Neural cell (in vitro differentiated cells): ENCODE data around the gene TEX11. TPM values are rescaled to one million over a fixed set of nuclear protein-coding genes. Genes with fewer than 3 reads are reported as not detected.

Source experiments
- H2AFZ ChIP-seq: fragments of 200-600, 300-800 bp; sonication (generic), shearing (Covaris generic); 2 replicates; pipeline ENCODE4 v1.6.0; 2014; ENCODE audit warnings: low read depth, mild to moderate bottlenecking, antibody characterized with exemption, low read length, moderate library complexity
- H3F3A ChIP-seq: fragments of 200-600 bp; shearing (Covaris generic); 2 replicates; pipeline ENCODE4 v1.6.1; 2016; ENCODE audit warnings: mild to moderate bottlenecking, moderate library complexity, mixed read lengths, antibody characterized with exemption, low read length; ENCODE audit not compliant: insufficient read depth, poor library complexity, severe bottlenecking
- H3K27ac ChIP-seq: fragments of 200-600, 300-800 bp; sonication (generic), shearing (Covaris generic); 2 replicates; pipeline ENCODE4 v1.5.1; 2014; ENCODE audit warnings: mild to moderate bottlenecking, low read length, moderate library complexity
- H3K27me3 ChIP-seq: fragments of 300-800, 200-600 bp; sonication (generic), shearing (Covaris generic); 2 replicates; pipeline ENCODE4 v1.6.0; 2014; ENCODE audit warnings: mild to moderate bottlenecking, low read depth, low read length, moderate library complexity; ENCODE audit not compliant: insufficient read depth
- H3K36me3 ChIP-seq: fragments of 300-800, 200-600 bp; sonication (generic), shearing (Covaris generic); 2 replicates; pipeline ENCODE4 v1.5.1; 2014; ENCODE audit warnings: mild to moderate bottlenecking, antibody characterized with exemption, low read length, moderate library complexity; ENCODE audit not compliant: insufficient read depth
- H3K4me2 ChIP-seq: fragments of 300-800, 200-600 bp; sonication (generic), shearing (Covaris generic); 2 replicates; pipeline ENCODE4 v1.6.0; 2014; ENCODE audit warnings: mild to moderate bottlenecking, low read length
- H3K4me3 ChIP-seq: fragments of 300-800, 200-600 bp; sonication (generic), shearing (Covaris generic); 2 replicates; pipeline ENCODE4 v1.5.1; 2014; ENCODE audit warnings: mild to moderate bottlenecking, low read length, moderate library complexity
- H3K79me2 ChIP-seq: fragments of 200-600 bp; shearing (Covaris generic); replicated peaks from 2 replicates; pipeline ENCODE4 v1.6.0; 2014; ENCODE audit warnings: mild to moderate bottlenecking, low read length, moderate library complexity; ENCODE audit not compliant: insufficient read depth
- H3K9ac ChIP-seq: fragments of 300-800, 200-600 bp; sonication (generic), shearing (Covaris generic); 2 replicates; pipeline ENCODE4 v1.6.1; 2016; ENCODE audit warnings: mild to moderate bottlenecking, low read length, mixed read lengths
- H3K9me2 ChIP-seq: fragments of 200-600 bp; shearing (Covaris generic); 2 replicates; pipeline ENCODE4 v1.6.1; 2016; ENCODE audit warnings: mild to moderate bottlenecking, low read length, mixed read lengths; ENCODE audit not compliant: insufficient read depth
- H3K9me3 ChIP-seq: fragments of 200-600, 300-800 bp; sonication (generic), shearing (Covaris generic); 2 replicates; pipeline ENCODE4 v1.6.1; 2016; ENCODE audit warnings: mild to moderate bottlenecking, mixed run types, low read length, moderate library complexity, mixed read lengths
- H4K20me1 ChIP-seq: fragments of 200-600 bp; shearing (Covaris generic); 2 replicates; pipeline ENCODE4 v1.6.1; 2016; ENCODE audit warnings: mild to moderate bottlenecking, mixed run types; ENCODE audit not compliant: insufficient read depth
- EP300 ChIP-seq: fragments of 450-650 bp; conservative IDR thresholded peaks from 2 replicates; pipeline ENCODE4 v1.6.1; 2014; ENCODE audit warnings: antibody characterized with exemption, mild to moderate bottlenecking, moderate library complexity; ENCODE audit not compliant: poor library complexity, severe bottlenecking
- EZH2 ChIP-seq: fragments of 200-600, 300-800 bp; shearing (Covaris generic), sonication (generic); IDR thresholded peaks from 2 replicates; pipeline ENCODE4 v1.6.1; 2014; ENCODE audit warnings: antibody characterized with exemption, low read length, borderline replicate concordance, mild to moderate bottlenecking; ENCODE audit not compliant: insufficient read depth, poor library complexity, severe bottlenecking
- MXI1 ChIP-seq: fragments of 450-650 bp; conservative IDR thresholded peaks from 2 replicates; pipeline ENCODE4 v1.6.1; 2014; ENCODE audit warnings: antibody characterized with exemption, mild to moderate bottlenecking; ENCODE audit not compliant: poor library complexity, severe bottlenecking
- POLR2AphosphoS5 ChIP-seq: IDR thresholded peaks from 2 replicates; pipeline ENCODE4 v1.6.1; 2012
- RAD21 ChIP-seq: fragments of 450-650 bp; conservative IDR thresholded peaks from 2 replicates; pipeline ENCODE4 v1.6.1; 2014; ENCODE audit warnings: antibody characterized with exemption, mild to moderate bottlenecking, moderate library complexity
- SMC3 ChIP-seq: fragments of 450-650 bp; conservative IDR thresholded peaks from 2 replicates; pipeline ENCODE4 v1.6.1; 2014; ENCODE audit warnings: antibody characterized with exemption, mild to moderate bottlenecking, moderate library complexity; ENCODE audit not compliant: poor library complexity
- TAF1 ChIP-seq: IDR thresholded peaks from 2 replicates; pipeline ENCODE4 v1.6.1; 2012; ENCODE audit warnings: low read depth
- polyA plus RNA-seq: library from polyadenylated mRNA; depleted of rRNA; stranded (reverse); fragments of >200 nt; gene quantifications from 2 replicates; pipeline ENCODE4 v1.2.3, GENCODE V29; 2014
- TF ChIP-seq, protein P1 (sequence below): IDR thresholded peaks from 2 replicates; pipeline ENCODE4 v1.6.1; 2012; ENCODE audit warnings: borderline replicate concordance
- TF ChIP-seq, protein P2 (sequence below): fragments of 450-650 bp; IDR thresholded peaks from 2 replicates; pipeline ENCODE4 v1.5.1; 2014; ENCODE audit warnings: antibody characterized with exemption, mild to moderate bottlenecking, moderate library complexity; ENCODE audit not compliant: poor library complexity, severe bottlenecking

Gene TEX11
- polyA plus RNA-seq, 1 donor from 2014 or later = not detected

DNA sequence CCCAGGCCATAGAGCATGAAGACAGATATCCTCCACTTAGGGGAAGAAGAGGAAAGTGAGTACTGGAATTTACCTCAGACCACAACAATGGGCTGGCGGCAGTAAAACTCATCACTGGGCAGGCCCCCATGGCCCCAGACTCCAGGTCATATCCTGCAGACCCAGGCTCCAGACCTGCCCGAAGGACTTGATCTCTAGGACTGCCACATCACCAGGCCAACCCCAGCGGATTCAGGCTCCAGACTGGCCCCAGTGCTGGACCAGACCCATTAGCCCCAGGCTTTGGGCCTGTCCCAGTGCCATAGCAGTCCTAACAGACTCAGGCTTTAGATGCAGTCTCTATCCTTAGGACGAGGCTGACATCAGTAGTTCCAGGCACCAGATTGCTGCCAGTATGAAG lies 273.3 kb downstream of the TEX11 start:
- Histone ChIP-seq H3K9me3 (no peaks in the 10 kb centered on the region), H3K4me3 (no peak overlapping the region), H3F3A (no peaks in the 10 kb centered on the region), H3K4me2 (no peak overlapping the region), H3K79me2 (no peaks in the 10 kb centered on the region), H3K9me2 (no peaks in the 10 kb centered on the region), H3K9ac (no peak overlapping the region), H3K27me3 (no peaks in the 10 kb centered on the region), H3K27ac (no peak overlapping the region), H3K36me3 (no peaks in the 10 kb centered on the region), H2AFZ (no peak overlapping the region), H4K20me1 (no peaks in the 10 kb centered on the region)
- TF ChIP-seq EZH2 = no peak
- no peak for TF ChIP-seq SMC3
- TF ChIP-seq, protein P1, sequence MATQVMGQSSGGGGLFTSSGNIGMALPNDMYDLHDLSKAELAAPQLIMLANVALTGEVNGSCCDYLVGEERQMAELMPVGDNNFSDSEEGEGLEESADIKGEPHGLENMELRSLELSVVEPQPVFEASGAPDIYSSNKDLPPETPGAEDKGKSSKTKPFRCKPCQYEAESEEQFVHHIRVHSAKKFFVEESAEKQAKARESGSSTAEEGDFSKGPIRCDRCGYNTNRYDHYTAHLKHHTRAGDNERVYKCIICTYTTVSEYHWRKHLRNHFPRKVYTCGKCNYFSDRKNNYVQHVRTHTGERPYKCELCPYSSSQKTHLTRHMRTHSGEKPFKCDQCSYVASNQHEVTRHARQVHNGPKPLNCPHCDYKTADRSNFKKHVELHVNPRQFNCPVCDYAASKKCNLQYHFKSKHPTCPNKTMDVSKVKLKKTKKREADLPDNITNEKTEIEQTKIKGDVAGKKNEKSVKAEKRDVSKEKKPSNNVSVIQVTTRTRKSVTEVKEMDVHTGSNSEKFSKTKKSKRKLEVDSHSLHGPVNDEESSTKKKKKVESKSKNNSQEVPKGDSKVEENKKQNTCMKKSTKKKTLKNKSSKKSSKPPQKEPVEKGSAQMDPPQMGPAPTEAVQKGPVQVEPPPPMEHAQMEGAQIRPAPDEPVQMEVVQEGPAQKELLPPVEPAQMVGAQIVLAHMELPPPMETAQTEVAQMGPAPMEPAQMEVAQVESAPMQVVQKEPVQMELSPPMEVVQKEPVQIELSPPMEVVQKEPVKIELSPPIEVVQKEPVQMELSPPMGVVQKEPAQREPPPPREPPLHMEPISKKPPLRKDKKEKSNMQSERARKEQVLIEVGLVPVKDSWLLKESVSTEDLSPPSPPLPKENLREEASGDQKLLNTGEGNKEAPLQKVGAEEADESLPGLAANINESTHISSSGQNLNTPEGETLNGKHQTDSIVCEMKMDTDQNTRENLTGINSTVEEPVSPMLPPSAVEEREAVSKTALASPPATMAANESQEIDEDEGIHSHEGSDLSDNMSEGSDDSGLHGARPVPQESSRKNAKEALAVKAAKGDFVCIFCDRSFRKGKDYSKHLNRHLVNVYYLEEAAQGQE = no peak
- TF ChIP-seq, protein P2, sequence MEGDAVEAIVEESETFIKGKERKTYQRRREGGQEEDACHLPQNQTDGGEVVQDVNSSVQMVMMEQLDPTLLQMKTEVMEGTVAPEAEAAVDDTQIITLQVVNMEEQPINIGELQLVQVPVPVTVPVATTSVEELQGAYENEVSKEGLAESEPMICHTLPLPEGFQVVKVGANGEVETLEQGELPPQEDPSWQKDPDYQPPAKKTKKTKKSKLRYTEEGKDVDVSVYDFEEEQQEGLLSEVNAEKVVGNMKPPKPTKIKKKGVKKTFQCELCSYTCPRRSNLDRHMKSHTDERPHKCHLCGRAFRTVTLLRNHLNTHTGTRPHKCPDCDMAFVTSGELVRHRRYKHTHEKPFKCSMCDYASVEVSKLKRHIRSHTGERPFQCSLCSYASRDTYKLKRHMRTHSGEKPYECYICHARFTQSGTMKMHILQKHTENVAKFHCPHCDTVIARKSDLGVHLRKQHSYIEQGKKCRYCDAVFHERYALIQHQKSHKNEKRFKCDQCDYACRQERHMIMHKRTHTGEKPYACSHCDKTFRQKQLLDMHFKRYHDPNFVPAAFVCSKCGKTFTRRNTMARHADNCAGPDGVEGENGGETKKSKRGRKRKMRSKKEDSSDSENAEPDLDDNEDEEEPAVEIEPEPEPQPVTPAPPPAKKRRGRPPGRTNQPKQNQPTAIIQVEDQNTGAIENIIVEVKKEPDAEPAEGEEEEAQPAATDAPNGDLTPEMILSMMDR = no peak
- TF ChIP-seq POLR2AphosphoS5 = no peak
- TF ChIP-seq RAD21 = no peak
- no peak for TF ChIP-seq EP300
- TF ChIP-seq TAF1 = no peak
- no peak for TF ChIP-seq MXI1

DNA sequence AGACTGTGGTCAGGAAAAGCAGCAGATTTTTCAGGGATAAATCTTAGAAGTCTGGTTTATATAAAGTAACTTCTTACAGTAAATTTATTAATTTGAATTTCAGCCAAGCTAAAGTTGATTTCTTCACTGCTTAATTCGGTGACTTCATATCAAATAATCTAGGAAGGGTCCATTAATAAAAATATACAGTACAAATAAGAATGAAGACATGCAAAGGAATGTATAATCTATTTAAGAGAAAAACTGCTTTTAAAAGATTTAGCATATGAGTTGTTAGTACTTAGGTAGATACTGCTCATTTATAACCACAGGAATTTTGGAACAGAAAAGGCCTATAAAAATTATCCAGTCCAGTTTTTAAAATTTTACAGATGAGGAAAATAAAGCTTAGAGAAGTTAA lies 286.8 kb downstream of the TEX11 start:
- Histone ChIP-seq H3K9me3 (no peaks in the 10 kb centered on the region), H3K9ac (no peak overlapping the region), H3K27me3 (no peaks in the 10 kb centered on the region), H3K27ac (no peak overlapping the region), H3F3A (no peaks in the 10 kb centered on the region), H2AFZ (no peak overlapping the region), H3K4me3 (no peak overlapping the region), H3K9me2 (no peaks in the 10 kb centered on the region), H3K4me2 (no peak overlapping the region), H3K79me2 (no peaks in the 10 kb centered on the region), H3K36me3 (no peaks in the 10 kb centered on the region), H4K20me1 (no peaks in the 10 kb centered on the region)
- TF ChIP-seq SMC3 = no peak
- TF ChIP-seq RAD21 = no peak
- no peak for TF ChIP-seq EZH2
- no peak for TF ChIP-seq MXI1
- TF ChIP-seq TAF1 = no peak
- TF ChIP-seq, protein P2 = no peak
